ENCODE results near the gene CCN2.

DNA sequence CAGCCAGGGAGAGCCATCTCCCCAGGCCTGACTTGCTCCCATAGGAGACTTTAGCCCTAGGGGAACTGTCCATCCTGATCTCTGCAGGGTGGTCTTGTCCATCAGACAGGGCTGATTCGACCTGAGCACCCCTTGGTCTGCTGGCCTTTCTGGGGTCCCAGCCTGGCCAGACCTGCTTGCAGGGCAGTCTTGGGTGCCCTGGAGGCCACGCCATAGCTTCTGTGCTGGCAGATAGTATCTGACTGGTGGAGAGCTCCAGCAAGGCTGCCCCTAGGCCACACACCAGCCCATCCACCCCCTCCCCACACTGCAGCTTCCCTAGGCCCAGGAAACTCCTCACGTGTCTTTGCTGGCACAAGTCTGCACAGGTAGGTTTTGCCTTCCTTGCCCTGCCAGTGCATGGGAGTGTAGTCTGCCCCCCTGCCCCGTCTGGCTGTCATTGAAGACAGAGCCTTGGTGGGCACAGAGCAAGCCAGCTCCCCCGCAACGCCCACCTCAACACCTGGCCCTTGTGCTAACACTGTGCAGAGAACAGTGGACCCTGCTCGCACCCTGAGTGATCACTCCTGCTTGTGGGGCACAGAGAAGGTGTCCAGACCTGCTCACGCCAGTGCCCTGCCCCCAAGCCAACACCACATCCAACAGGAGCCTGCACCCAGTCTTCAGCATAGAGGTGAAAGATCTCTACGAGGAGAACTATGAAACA lies 32.4 kb downstream of the CCN2 start:
- TF ChIP-seq, protein P1, sequence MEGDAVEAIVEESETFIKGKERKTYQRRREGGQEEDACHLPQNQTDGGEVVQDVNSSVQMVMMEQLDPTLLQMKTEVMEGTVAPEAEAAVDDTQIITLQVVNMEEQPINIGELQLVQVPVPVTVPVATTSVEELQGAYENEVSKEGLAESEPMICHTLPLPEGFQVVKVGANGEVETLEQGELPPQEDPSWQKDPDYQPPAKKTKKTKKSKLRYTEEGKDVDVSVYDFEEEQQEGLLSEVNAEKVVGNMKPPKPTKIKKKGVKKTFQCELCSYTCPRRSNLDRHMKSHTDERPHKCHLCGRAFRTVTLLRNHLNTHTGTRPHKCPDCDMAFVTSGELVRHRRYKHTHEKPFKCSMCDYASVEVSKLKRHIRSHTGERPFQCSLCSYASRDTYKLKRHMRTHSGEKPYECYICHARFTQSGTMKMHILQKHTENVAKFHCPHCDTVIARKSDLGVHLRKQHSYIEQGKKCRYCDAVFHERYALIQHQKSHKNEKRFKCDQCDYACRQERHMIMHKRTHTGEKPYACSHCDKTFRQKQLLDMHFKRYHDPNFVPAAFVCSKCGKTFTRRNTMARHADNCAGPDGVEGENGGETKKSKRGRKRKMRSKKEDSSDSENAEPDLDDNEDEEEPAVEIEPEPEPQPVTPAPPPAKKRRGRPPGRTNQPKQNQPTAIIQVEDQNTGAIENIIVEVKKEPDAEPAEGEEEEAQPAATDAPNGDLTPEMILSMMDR (IDR thresholded peaks at IDR 0.05): no peak
- no peak for TF ChIP-seq POLR2A (IDR thresholded peaks at IDR 0.05)

All from breast epithelium (tissue), 3 donors.